Measurements from ENCODE around the gene SLC1A5. TPM values are rescaled to one million over a fixed set of nuclear protein-coding genes. Genes with fewer than 3 reads are reported as not detected.

The SLC1A5 gene
- total RNA-seq, 1 experiment from 2014 or later = 104 TPM

DNA sequence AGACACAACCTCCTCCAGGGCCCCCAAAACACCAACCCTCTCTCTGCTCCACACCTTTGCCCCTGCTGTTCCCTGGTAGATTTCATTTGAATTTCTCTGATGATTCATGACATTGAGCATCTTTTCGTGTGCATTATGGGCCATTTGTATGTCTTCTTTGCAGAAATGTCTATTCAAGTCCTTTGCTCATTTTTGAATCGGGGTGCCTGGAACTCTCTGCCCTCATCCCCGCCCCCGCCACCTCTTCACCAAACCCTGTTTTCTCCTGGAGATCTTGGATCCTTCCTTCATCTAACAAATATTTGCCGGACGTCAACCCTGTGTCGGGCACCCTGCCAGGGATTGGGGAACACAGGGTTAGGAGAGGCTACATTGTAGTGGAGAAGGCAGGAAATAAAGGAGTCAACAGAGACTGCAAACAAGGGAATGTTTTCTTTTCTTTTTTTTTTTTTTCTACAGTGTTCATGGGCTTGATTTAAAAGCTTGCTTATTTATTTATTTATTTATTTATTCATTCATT is 25.5 kb upstream of the SLC1A5 start:
- in situ Hi-C loops (cut with HindIII; ENCODE audit: low pct_unique_long_range_greater_than_20kb, low sequenced_read_pairs) = no loop called here
- no peak overlapping the region for H3K27ac ChIP-seq (ENCODE audit: low read length)
- TF ChIP-seq POLR2AphosphoS5 (IDR thresholded peaks at IDR 0.05; ENCODE audit: low read depth, low read length) (no peak), TCF7L2 (IDR thresholded peaks at IDR 0.05; ENCODE audit: low read depth, low read length) (no peak), SIN3A (IDR thresholded peaks at IDR 0.05; ENCODE audit: borderline replicate concordance, insufficient read depth, low read depth, low read length) (no peak)
- TF ChIP-seq, protein P1, sequence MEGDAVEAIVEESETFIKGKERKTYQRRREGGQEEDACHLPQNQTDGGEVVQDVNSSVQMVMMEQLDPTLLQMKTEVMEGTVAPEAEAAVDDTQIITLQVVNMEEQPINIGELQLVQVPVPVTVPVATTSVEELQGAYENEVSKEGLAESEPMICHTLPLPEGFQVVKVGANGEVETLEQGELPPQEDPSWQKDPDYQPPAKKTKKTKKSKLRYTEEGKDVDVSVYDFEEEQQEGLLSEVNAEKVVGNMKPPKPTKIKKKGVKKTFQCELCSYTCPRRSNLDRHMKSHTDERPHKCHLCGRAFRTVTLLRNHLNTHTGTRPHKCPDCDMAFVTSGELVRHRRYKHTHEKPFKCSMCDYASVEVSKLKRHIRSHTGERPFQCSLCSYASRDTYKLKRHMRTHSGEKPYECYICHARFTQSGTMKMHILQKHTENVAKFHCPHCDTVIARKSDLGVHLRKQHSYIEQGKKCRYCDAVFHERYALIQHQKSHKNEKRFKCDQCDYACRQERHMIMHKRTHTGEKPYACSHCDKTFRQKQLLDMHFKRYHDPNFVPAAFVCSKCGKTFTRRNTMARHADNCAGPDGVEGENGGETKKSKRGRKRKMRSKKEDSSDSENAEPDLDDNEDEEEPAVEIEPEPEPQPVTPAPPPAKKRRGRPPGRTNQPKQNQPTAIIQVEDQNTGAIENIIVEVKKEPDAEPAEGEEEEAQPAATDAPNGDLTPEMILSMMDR (IDR thresholded peaks at IDR 0.05) = no peak
- TF ChIP-seq, protein P2, sequence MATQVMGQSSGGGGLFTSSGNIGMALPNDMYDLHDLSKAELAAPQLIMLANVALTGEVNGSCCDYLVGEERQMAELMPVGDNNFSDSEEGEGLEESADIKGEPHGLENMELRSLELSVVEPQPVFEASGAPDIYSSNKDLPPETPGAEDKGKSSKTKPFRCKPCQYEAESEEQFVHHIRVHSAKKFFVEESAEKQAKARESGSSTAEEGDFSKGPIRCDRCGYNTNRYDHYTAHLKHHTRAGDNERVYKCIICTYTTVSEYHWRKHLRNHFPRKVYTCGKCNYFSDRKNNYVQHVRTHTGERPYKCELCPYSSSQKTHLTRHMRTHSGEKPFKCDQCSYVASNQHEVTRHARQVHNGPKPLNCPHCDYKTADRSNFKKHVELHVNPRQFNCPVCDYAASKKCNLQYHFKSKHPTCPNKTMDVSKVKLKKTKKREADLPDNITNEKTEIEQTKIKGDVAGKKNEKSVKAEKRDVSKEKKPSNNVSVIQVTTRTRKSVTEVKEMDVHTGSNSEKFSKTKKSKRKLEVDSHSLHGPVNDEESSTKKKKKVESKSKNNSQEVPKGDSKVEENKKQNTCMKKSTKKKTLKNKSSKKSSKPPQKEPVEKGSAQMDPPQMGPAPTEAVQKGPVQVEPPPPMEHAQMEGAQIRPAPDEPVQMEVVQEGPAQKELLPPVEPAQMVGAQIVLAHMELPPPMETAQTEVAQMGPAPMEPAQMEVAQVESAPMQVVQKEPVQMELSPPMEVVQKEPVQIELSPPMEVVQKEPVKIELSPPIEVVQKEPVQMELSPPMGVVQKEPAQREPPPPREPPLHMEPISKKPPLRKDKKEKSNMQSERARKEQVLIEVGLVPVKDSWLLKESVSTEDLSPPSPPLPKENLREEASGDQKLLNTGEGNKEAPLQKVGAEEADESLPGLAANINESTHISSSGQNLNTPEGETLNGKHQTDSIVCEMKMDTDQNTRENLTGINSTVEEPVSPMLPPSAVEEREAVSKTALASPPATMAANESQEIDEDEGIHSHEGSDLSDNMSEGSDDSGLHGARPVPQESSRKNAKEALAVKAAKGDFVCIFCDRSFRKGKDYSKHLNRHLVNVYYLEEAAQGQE (IDR thresholded peaks at IDR 0.05; ENCODE audit: insufficient read depth in 1 of 2, low read depth in 2 of 2, low read length in 1 of 2) = no peak
- no peak for DNase-seq (ENCODE audit: low read depth, low spot score)
- no peaks in the 10 kb centered on the region for H3K27me3 ChIP-seq (ENCODE audit: control insufficient read depth, insufficient read depth, low read length)
- intact Hi-C loops (cut with micrococcal nuclease; ENCODE audit: unreplicated experiment) = no loop called here
- no peaks in the 10 kb centered on the region for H3K9me3 ChIP-seq (ENCODE audit: control insufficient read depth, insufficient read depth, low read depth, low read length)
- no peaks in the 10 kb centered on the region for H3K36me3 ChIP-seq (ENCODE audit: control insufficient read depth, insufficient read depth, low read length)
- ATAC-seq = no peak
- no peaks in the 10 kb centered on the region for H3K4me1 ChIP-seq (ENCODE audit: control insufficient read depth, insufficient read depth, low read length)
- no TSS peak for BruUV-seq (replicated peaks)
- CTCF ChIA-PET = interaction anchor here (0.8 kb wide), 1 partner anchor 149 kb away, joined by 8 read pairs; no protein-coding TSS in a partner anchor
- POLR2A ChIA-PET = no interaction called here
- no peak overlapping the region for H3K4me3 ChIP-seq (ENCODE audit: low read depth in 2 of 2, low read length in 2 of 2)

DNA sequence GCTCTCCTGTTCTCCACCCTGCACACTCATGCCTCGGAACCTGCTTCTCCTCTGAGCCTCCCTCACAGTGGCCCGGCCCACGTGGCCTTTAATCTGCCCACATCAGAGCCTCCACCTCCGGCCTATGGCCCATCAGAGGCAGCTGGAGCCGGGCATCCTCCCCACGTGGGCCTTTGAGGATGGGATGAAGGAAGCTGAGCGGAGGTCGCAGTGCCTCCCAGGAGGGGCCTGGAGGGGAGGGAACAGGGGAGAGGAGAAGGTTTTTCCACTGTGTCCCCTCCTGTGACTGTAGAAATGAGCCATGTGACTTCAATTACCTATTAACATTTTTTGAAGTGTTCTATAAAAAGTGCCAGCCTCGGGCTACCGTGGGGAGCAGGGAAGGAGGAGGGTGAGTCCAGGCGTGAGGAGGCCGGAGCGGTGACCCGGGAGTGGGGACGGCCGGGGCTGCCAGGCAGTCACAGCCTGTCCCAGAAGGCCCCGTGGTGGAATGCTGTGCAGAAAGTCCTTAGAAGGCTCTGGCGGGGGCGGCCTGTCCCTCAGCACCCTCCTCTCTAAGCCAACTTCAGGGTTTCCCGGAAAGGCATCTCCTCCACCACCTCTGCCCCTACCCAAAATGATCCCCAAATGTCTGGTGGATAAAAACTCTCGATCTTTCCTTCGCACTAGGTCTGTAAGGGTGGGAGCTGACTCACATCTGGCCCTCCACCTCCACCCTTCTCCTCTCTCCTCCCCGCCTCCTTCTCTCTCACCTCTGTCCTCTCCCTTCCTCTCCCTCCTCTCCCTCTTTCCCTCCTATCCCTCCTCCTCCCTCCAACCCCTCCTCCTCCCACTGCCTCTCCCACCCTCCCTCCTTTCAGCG is 24.8 kb upstream of the SLC1A5 start:
- Histone ChIP-seq H3K27me3 (ENCODE audit: control insufficient read depth, insufficient read depth, low read length) (no peaks in the 10 kb centered on the region), H3K4me1 (ENCODE audit: control insufficient read depth, insufficient read depth, low read length) (no peaks in the 10 kb centered on the region), H3K4me3 (ENCODE audit: low read depth in 2 of 2, low read length in 2 of 2) (no peak overlapping the region), H3K27ac (ENCODE audit: low read length) (no peak overlapping the region), H3K36me3 (ENCODE audit: control insufficient read depth, insufficient read depth, low read length) (no peaks in the 10 kb centered on the region), H3K9me3 (ENCODE audit: control insufficient read depth, insufficient read depth, low read depth, low read length) (no peaks in the 10 kb centered on the region)
- ATAC-seq (peak; percentile 45; the same call in 1 of the 2 replicates), DNase-seq (ENCODE audit: low read depth, low spot score) (no peak)
- ChIA-PET POLR2A (no interaction called here), CTCF (no interaction called here)
- no TSS peak for BruUV-seq (replicated peaks)
- TF ChIP-seq SIN3A (IDR thresholded peaks at IDR 0.05; ENCODE audit: borderline replicate concordance, insufficient read depth, low read depth, low read length) (no peak), TCF7L2 (IDR thresholded peaks at IDR 0.05; ENCODE audit: low read depth, low read length) (no peak), POLR2AphosphoS5 (IDR thresholded peaks at IDR 0.05; ENCODE audit: low read depth, low read length) (no peak)
- TF ChIP-seq, protein P1 (IDR thresholded peaks at IDR 0.05) = no peak
- TF ChIP-seq, protein P2 (IDR thresholded peaks at IDR 0.05; ENCODE audit: insufficient read depth in 1 of 2, low read depth in 2 of 2, low read length in 1 of 2) = no peak
- in situ Hi-C loops (cut with HindIII; ENCODE audit: low pct_unique_long_range_greater_than_20kb, low sequenced_read_pairs) = no loop called here
- intact Hi-C loops (cut with micrococcal nuclease; ENCODE audit: unreplicated experiment) = no loop called here

Measured in Panc1 (cell line).